HG02623 (cell line): ENCODE results near the gene SCARB1.

ENCODE experiments used
- ATAC-seq: cut with Tn5 transposase; IDR thresholded peaks from one replicate; pipeline ENCODE4 v1.9.1; 2021; ENCODE audit warnings: moderate library complexity; ENCODE audit not compliant: unreplicated experiment

Gene SCARB1

DNA sequence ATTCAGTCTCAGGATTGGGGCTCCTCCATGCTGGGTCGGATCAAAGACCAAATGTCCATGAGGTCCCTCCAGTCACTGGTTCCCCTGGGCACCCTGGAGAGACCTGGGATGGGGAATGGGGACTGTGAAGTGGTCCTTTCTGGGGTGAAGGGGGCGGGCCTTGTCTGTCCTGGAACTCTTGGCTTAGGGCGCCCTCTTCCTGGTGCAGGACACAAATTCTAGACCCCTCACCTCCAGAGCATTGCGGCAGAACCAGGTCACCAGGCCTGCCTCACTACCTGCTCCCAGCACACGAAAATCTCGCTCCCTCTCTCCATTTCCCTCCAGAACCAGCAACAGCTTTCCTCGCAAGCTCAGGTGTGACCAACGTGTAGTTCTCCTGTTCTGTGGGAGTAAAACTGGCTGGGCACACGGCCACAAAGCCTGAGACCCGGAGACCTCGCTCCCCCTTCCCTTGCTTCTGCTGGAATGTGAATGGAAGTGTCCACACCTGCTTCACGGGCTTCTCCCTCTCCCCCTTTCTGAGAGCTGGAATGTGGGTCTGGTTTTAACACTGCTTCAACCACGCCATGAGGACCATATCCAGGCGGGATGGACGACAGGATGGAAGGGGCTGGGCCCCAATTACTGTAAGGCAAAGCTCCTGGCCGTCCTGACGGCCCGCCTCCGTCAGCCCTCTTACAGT, 112.7 kb downstream of the SCARB1 start:
- no peak for ATAC-seq

DNA sequence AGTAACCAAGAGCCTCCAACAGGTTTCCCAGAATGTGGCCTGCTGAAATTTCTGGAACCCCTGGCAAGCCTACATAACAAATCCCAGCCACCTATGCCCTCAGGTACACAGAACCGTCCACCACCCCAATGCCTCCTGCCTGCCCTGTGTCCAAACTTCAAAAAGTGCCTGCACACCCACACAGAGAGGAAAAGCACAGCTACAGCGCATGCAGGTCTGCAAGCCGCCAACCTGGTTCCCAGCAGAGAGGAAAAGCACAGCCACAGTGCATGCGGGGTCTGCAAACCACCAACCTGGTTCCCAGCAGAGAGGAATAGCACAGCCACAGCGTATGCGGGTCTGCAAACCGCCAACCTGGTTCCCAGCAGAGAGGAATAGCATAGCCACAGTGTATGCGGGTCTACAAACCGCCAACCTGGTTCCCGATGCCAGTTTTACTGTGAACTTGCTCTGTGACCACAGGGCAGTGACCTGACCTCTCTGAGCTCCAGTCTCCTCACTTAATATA, 113.5 kb downstream of the SCARB1 start:
- ATAC-seq: no peak

GRCh38 chr12:124749725-124750124, 113.9 kb downstream of the SCARB1 start:
- ATAC-seq: no peak

DNA sequence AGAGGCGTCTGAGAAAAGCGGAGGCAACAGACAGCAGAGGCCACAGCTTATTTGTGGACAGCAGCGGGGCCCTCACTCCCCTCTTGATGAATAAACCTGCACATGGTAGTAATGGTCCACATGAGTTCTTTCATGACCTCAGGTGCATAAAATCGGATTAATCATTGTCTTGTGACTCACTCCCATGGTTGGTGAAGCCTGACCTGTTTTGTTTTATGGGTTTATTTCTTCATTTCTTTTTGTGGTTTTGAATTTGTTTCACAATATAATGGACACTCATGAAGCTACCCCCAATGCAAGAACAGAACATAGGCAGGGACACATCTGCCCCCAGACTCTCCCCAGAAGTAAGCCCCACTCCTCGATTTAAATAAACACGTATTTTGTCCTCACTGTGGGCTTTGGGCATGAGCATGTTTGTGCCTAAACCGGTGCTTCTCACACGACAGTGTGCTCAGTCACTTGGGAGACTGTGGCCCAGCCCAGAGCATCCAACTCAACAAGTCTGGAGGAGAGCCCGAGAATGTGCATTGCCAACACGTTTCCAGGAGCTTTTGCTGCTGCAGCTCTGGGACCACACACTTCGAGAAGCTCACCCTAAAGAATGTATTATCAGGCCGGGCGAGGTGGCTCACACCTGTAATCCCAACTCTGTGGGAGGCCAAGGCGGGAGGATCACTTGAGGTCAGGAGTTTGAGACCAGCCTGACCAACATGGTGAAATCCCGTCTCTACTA, 116.1 kb downstream of the SCARB1 start:
- no peak for ATAC-seq

- no peak for ATAC-seq
These were observed 116.8 kb downstream of the SCARB1 start for GRCh38 chr12:124746649-124747425.

DNA sequence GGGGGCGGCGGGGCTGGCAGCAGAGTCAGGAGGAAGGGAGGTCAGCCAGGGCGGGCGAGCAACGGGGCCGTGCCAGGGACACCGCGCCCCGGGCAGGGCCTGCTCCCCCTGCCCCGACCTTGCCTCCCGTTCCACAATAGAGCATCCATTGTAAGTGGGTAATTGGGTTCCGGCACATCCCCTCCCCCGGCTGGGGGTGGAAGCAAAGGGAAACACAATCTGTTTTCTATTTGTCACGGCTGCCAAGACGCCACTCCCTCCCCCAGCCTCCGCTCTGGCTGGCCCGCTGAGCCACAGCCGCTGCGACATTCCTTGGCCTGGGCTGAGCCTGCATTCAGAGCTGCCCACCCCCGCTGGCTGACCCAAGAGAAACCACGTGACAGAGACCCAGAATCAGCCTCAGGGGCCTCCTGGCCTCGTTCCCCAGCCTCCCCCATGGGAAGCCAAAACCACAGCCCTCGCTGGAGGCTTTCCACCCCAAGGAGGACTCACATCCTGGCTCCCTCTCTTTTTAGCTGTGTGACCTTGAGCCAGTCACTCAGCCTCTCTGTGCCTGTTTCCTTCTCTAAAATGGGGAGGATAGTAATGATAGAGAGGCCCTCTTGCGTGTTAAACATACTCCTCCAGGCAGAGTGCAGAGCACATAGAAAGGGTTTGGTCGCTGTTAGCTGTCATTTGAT, 117.6 kb downstream of the SCARB1 start:
- ATAC-seq: no peak

DNA sequence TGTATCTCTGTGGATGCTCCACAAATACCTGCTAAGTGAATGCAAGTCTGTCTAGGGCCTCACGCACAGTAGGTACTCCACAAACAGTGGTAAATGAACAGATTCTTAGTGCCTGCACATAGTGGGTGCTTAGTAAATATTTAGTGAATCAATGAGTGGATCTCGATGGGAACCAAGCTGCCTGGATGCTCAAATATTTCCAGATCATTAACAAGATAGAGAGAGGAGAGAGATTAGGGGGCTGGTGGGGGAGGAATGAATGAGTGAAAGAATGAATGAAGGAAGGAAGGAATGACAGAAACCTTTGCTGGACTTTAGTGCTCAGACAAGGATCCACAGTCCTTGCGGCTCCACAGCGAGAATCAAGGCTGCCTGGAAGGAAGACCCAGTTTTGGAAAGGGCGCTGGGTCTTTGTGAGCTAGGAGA, 118.2 kb downstream of the SCARB1 start:
- no peak for ATAC-seq

DNA sequence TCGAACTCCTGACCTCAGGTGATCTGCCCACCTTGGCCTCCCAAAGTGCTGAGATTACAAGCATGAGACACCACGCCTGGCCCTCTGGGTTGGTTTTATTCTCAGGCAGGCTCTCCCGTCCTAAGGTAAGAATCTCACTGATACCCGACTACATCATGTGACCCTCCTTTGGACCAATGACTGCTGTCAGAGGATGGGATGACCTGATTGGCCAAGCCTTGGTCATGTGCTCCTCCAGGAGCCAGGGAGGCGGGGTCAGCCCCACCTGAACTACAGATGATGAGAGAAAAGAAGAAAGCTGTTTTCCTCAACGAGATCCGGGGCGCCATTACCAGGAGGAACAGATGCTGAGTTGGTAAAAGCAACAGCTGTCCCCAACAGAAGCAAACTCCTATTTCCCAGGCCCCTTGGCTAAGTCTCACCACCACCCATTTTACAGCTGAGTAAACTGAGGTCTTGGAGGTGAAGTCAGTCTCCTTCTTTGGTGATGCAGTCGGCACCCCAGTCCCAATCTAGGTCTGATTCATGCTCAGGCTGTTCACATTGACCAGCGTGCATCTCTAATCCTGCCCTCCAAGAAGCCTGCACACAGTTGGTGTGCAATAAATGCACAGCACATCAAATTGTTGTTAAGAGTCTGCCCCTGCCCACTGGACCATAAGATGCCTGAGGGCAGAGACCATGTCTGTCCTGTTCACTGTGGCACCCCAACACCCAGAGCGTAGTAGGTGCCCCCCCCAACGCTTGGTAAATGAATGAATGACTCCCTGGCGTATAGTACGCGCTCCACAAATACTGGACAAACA, 118.8 kb downstream of the SCARB1 start:
- no peak for ATAC-seq

- ATAC-seq: no peak
These were observed 119.4 kb downstream of the SCARB1 start for GRCh38 chr12:124744273-124744640.

GRCh38 chr12:124743479-124744272, 120.0 kb downstream of the SCARB1 start:
- no peak for ATAC-seq

DNA sequence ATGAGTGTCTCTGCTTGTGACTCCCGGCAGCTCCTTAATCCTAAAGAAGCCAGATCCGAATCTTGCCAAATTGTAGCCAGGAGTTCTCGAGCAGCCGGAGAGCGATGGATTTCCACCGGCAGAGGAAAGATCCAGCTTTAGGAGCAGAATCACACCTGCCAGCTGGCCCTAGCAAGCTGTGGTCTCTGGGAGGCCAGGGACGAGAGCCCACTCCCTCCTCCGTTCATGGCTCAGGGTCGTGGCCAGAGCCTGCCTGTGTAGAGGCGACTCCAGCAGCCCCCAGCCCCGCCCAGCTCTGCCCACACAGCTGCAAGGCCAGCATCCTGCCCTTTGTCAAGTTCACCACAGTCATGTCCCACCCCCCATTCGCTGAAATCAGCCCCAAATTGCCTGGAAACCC, 121.0 kb downstream of the SCARB1 start:
- ATAC-seq: no peak

- ATAC-seq: no peak
These were observed 121.6 kb downstream of the SCARB1 start for GRCh38 chr12:124742111-124742510.

DNA sequence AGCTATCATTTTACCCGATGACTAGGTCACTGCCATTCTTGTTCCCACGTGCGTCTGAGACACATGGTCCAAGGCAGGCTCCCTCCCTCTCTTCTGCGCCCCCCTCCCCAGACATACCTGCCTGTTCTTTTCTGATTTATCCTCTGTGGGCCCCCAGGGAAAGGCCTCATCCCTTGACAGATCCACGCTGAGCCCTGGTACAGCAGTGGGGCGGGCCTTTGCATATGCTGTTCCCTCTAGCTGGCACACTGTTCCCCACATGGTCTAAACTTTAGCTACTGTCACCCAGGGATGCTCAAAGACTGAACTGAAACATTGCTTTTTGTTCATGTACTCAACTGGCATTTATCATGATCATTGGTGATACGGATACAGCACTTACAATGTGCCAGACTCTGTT, 122.5 kb downstream of the SCARB1 start:
- no peak for ATAC-seq

DNA sequence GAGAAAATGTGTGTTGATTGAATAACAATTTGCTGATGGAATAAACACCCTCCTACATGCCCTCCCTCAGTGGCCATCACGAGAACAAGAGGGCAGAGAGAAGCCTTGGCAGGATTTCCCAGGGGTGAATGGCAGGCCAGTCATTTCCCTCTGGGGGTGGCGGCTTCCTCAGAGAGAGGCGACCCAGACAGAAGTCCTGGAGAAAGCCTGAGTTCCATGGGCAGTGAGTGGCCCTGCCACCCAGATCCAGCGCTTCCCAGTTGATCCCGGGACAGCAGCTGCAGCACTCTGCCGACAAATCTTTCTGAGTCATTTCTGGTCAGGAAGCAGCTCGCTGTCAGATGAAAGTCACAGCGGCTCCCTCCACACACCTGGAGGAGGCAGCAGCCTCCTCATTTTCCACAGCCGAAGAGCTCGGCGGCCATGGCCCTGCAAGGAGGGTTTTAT, 123.0 kb downstream of the SCARB1 start:
- no peak for ATAC-seq

DNA sequence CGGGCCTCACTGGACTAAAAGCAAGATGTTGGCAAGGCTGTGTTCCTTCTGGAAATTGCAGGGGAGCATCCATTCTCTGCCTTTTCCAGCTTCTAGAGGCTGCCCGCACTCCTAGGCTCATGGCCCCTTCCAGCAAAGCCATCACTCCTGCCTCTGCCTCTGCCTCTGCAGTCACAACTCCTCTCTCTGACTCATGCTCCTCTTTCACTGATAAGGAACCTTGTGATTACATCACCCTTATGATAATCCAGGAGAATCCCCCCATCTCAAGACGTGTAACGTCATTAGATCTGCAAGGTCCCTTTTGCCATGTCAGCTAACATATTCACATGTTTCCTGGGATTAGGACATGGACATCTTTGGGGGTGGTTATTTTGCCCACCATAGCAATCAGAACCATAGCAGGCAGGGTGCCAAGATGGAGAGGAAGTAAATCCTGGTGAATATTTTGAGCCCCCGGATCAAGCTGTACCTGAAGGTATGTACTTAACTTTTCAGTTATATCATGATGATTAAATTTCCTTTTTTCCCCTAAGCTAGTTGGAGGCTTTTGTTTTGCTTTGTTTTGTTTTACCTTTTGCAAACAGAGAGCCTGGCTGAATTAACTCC, 123.6 kb downstream of the SCARB1 start:
- no peak for ATAC-seq

- ATAC-seq: no peak
These were observed 124.8 kb downstream of the SCARB1 start for GRCh38 chr12:124738636-124739467.

- no peak for ATAC-seq
These were observed 125.7 kb downstream of the SCARB1 start for GRCh38 chr12:124737772-124738635.
